M059J (cell line): ENCODE data around the gene COL5A3. TPM values are rescaled to one million over a fixed set of nuclear protein-coding genes. Genes with fewer than 3 reads are reported as not detected.

Source experiments
- DNase-seq: peaks from one replicate; pipeline ENCODE4 v3.0.0-alpha.2; 2012; ENCODE audit warnings: low read depth
- total RNA-seq: library from RNA; depleted of rRNA; stranded (reverse); fragments of >200 nt; shearing (Covaris generic); gene quantifications from 2 replicates; pipeline ENCODE4 v1.2.3, GENCODE V29; 2014

Gene COL5A3
- total RNA-seq, 1 experiment from 2014 or later = not detected

DNA sequence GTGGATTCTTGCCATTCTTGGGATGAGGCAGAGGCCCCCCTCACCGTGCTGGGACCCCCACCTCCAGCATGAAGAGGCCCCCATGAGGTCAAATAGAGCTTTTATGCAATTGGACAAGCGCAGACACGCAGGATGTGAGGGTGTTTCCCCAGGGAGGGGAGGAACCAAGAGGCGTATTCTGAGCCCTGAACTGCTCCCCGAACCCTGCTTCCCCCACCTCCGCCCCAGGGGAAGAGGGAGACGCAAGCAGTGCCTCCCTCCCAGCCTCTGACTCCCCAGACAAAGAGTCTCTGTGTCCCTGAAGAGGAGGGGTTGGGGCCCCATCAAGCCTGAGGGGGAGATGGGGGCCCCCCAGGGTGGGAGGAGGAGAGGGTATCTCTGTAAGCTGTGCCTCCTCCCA, 1.7 kb upstream of the COL5A3 start:
- DNase-seq = no peak

- DNase-seq = no peak
Observed at GRCh38 chr19:10010939-10011338, 635 bp upstream of the COL5A3 start.

DNA sequence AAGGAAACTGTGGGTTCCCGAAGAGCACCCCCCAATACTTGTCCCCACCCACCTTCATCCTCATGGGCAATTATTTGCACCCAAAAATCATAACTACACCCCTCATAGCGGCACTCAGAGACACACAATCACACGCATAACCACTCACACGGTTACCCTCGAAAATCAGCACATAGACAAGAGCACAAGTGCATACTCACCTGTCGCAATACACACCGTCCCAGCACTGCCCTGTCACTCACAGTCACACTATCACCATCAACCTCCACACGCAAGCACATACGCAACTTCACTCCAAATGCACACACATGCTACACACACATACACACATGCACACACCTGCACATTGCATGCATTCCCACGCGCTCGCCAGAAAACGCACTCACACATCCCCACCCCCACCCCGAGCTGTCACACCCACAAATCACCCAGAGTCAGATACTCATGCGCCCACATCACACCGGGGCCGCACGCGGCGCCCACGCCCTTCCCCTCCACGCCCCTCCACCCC, 535 bp downstream of the COL5A3 start:
- DNase-seq = no peak

GRCh38 chr19:10008184-10008765, 2.0 kb downstream of the COL5A3 start:
- no peak for DNase-seq

DNA sequence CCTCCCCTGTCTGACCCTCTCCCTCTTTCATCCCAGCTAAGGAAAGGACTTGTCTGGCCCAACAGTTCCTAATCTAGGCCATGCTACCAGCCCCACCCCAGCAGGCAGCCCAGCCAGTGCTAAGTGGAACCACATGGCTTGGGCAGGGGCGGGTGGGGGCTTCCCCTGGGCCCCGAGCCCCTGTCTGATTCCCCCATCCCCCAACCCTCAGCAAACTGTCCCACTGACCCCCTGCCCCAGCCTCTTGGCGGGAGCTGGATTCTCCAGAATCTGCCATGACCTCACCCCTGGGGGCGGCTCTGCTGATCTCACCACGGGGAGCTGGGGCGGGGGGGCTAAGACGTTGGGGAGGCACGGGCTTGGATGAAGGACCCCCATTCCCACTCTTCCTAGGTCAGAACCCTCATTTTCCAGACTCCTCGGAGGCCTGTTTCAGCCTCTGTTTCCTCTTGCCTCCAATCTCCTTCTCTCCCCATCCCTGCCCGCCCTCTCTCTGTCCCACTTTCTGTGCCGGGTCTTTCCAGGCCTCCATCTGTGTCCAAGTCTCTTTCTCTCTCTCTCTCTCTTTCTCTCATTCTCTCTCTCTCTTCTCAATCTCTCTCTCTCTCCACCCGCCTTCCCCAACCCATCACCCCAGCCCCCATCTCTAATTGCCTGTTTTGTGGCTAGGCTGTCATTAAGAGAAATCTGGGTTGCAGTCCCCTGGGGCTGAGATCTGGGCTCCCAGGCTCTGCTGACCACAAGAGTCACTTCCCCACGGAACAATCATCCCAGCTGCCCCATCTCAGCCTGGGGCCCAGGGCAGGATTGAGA, 2.7 kb downstream of the COL5A3 start:
- DNase-seq = peak; percentile 57

DNA sequence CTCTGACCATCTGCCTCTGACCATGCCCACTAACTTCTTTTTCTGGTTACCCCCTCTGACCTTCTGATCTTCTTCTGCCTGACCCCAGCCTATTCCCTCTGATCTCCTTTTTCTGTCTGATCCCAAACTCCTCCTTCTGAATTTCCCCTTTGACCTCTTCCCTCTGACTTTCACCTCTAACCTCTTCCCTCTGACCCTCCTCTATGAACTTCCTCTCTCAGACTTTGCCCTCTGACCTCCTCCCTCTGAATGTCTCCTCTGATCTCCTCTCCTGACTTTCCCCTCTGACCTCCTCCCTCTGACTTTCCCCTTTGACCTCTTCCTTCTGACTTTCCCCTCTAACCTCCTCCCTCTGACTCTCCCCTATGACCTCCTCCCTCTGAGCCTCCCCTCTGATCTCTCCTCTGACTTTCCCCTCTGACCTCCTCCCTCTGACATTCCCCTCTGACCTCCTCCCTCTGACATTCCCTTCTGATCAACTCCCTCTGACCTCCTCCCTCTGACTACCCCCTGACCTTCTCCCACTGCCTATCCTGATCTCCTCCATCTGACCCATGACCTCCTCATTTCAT, 3.5 kb downstream of the COL5A3 start:
- DNase-seq = no peak

GRCh38 chr19:10006335-10006708, 4.0 kb downstream of the COL5A3 start:
- DNase-seq = no peak

DNA sequence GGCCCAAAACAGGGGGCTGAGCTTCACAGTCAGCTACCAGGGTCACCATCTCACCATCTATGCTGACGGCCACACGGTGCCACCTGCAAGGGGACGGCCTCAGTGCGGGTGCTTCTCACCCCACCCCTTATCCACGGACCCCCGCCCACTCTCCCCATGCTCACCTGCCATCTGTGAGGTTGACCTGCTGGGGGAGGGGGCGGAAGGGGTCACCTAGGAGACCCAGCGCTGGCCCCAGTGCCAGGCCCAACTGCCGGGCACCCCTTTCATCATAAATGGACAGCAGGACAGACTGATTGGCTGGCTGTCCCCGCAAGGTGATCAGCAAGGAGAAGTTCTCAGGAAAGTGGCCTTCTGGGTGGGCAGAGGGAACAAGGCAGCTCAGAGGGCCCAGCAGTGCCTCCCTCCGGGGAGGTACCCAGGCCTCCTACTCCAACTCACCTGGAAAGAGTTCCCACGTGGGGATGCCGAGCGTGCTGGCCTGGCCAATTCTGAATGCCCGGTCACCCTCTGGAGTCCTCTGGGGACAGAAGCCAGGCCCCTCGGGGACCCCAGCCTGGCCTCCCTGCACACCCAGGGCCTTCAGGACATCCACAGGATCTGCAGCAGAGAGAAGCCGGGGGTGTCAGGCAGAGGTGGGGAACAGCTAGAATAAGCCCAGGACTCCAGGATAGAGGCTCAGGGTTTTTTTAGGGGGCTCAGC, 4.5 kb downstream of the COL5A3 start:
- no peak for DNase-seq

DNA sequence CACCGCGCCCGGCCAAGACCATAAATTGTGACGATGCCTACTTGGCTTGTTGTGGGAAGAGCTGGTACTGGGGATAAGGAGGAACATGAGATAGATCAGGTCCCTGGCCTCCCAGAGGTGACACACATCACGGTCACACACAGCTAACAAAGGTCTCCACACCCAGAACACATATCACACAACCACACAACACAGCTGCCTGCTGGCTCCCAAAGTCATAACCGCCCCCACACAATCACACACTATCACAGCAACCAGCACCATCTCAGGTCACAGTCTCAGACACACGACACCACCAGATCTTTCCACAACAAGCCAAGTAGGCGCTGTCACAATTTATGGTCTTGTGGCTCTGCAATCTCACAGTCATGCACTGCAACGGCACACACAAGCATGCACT, 5.7 kb downstream of the COL5A3 start:
- DNase-seq = no peak

DNA sequence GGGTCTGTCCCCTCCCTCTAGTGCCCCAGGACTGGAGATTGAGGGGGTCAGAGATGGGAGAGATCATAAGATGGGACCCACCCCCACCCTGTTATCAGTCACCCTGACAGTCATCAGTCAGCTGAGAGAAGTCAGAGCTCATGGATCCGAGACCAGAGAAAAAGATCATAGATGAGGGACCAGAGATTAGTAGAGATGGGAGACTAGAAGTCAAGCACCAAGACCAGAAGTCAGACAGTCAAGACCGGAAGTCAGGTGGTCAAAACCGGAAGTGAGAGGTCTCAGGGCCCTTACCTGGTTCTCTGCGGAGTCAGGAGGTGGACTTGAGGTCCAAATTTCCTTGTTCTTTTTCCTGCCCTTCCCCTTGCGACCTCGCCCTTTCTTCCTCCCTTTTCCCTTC, 7.0 kb downstream of the COL5A3 start:
- no peak for DNase-seq

GRCh38 chr19:10001899-10002298, 8.4 kb downstream of the COL5A3 start:
- no peak for DNase-seq

DNA sequence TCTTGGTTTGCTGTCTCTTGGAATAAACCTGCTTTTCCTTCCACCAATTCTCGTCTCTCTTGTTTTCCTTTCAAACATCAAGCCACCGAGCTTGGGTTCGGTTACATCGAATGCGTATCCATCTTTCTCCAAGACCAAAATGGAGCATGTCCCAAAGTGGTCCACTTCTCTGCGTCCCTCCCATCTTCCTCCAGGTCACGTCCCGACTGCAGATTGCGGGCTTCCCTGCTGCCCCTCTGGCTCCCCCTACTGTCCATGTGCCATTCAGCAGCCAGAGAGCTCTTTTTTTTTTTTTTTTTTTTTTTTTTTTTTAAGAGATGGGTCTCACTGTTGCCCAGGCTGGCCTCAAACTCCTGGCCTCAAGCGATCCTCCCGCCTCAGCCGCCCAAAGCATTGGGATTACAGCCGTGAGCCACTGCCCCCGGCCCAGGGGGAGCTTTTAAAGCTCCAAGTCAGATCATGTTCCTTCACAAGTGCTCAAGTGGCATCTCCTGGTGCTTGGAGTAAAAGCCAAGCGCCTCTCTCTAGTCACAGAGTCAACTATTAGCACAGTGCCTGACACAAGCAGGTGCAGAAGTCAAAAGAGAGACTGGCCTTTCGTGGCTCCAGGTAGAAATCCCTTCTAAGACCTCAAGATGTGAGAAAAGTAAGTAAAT, 10.0 kb downstream of the COL5A3 start:
- DNase-seq = peak; percentile 56

DNA sequence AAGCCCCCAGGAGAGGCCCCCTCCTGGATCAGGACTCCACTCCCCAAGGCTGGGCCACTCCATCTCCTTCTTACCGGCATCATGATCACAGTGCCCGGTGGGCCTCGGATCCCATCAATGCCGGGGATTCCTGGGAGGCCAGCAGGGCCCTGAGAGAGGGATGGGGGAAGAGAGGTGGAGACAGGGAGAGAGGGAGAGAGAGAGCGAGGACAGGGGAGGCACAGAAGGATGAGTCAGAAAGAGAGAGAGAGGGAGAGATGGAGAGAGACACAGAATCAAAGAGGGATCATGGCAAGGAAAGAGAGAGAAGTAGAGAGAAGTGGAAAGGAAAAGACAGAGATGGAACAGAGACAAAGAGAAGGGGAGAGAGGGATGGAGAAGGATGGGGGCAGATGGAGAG, 13.8 kb downstream of the COL5A3 start:
- no peak for DNase-seq

- no peak for DNase-seq
Observed at GRCh38 chr19:9995999-9996398, 14.3 kb downstream of the COL5A3 start.

- no peak for DNase-seq
Observed at GRCh38 chr19:9995084-9995483, 15.2 kb downstream of the COL5A3 start.

DNA sequence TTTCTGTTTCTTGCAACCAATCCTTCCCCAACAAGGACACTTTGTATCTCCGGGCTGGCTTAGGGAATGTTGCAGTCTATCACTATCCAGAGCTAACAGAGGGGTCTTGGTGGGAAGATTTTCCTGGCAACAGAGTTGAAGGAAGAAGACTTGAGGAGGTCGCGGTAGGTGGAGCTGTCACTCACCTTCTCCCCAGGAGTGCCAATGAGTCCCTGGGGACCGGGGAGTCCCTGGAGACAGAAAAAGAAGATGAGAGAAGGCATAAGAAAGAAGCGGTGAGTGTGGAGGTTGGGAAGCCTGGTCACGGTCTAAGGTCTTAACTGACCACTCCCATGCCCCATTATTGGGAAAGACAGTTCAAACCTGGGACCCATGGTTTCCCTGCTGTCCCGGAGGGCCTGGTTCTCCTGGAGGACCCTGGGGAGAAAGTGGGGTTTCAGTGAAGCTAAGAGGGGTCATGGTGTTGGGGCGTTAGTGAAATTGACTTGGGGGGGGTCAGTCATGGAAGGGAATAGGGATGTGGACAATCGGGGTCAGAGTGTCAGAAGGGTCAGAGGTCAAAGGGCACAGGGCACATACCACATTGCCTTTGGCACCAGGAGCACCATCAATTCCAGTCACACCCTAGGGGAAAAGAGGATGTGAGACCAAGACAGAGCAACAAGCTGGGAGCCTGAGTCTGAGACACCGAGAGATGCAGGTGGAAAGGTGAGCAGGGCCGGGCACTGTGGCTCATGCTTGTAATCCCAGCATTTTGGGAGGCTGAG, 18.7 kb downstream of the COL5A3 start:
- no peak for DNase-seq

GRCh38 chr19:9989504-9989903, 20.8 kb downstream of the COL5A3 start:
- DNase-seq = no peak

DNA sequence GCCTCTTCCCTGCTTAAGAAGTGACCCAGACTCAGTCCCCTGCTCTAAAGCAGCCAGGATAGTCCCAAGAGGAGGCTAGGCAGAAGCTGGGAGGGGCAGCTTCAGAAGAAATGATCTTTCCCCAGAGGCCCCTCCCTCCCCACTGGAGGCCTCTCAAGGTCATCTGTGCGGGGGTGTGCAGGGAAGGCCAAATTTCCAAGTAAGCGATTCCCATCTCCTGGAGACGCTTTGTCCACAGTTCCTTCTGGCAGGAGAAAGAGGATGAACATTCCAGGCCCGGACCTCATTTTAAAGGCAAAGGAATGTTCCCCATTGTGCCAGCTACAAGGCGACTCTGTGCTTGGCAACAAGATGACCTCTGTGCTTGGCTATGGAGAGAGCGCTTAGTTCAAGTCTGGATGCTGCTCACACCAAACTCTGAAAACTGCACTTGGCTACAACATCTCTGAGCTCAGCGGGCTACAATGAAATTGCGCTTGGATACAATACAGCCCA, 23.5 kb downstream of the COL5A3 start:
- no peak for DNase-seq

- no peak for DNase-seq
Observed at GRCh38 chr19:9981406-9982260, 28.7 kb downstream of the COL5A3 start.

GRCh38 chr19:9972103-9972502, 38.2 kb downstream of the COL5A3 start:
- DNase-seq = no peak
